HG03039 (cell line): ENCODE results near the gene EGFR.

Experiments used
- ATAC-seq: cut with Tn5 transposase; IDR thresholded peaks from one replicate; pipeline ENCODE4 v1.9.1; 2021; ENCODE audit warnings: mild to moderate bottlenecking, moderate library complexity; ENCODE audit not compliant: unreplicated experiment

EGFR gene

DNA sequence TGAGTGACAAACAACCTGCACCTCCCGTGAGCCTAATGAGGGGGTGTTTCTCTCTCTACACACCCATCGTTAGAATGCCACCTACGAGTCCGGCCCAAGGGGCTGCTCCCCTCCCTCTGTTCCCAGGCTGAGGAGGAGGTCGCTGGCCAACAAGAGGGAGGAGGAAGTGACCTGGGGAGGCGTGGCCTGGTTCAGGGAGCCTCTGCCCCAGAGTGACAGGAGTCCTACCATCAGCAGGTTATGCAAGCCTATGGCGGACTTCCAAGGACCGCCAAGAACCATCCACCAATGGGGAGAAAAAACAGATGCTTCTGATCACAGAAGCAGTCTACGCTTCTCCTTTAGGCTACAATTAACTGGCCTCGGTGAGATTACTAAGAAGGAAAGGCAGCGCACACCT, 12.3 kb upstream of the EGFR start:
- ATAC-seq: no peak

DNA sequence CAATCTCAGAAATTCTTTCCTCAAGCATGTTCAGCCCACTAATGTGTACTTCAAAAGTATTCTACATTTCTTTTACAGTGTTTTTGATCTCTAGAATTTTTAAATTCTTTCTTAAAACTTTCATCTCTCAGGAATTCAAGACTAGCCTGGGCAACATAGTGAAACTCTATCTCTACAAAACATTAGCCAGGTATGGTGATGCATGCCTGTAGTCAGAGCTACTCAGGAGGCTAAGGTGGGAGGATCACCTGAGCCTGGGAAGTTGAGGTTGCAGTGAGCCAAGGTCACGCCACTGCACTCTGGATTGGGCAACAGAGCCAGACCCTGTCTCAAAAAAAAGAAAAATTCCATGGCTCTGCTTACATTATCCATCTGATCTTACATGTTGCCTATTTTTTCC, 5.0 kb upstream of the EGFR start:
- no peak for ATAC-seq

DNA sequence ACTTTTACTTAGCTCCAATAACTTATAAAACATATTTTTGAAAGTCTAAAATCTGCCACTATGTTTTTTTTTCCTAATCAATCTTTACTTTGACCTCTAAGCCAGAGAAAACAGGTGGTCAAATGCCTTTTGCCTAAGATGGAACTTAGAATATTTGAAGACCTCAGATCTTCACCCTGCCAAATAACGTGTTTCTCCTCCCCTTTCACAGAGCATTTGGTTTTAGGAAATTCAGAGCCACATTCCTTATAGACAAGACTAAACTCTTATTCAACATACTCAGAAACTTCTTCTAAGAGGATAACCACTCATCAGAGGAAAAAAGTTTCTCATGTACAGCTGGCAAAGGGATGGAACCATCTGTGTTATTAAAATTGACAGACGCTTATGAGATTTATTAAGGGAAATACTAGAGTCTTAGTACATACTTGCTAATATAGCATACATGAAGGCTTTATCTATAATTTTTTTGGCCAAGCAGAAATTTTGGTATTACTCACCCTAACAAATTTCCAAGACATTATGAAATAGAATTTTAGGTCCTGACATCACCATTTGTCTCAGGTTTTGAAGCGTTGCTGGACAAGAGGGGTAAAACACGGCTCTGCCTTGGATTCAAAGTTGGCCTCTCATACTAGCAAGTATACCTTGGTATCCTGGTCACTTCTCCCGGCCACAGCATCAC, 2.6 kb upstream of the EGFR start:
- ATAC-seq: no peak

DNA sequence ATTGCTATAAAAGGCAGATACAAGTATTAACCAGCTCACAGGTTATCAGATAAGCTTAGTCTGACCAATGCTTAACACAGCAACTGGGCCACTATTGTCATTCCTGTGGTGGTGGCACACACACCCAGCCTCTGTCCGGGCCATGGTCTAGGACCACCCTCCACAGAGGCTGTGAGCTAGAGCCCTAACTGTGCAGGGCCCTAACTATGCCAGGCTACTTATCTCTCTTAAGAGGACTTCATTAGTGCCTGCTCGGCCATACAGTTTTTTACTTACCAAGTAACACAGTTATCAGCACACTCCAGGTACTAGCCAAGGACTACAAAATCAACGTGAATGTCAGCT, 2.1 kb upstream of the EGFR start:
- ATAC-seq: no peak

DNA sequence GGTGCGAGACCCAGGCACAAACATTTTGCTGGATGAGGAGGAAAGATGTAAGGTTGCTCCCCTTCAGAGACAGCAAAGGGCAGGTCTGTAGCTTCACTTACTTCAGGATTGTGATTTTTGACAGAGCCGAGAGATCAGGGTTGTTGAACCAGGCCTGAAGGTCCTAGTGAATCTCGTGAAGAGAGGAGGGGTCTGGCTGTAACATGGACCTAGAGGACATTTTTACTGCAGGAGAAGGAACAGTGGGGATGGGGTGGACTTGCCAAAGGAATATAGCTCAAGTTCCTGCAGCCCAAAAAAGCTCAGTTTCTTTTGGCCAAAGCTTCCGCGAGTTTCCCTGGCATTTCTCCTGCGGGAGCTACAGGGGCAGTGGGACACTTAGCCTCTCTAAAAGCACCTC, 976 bp upstream of the EGFR start:
- ATAC-seq: no peak

DNA sequence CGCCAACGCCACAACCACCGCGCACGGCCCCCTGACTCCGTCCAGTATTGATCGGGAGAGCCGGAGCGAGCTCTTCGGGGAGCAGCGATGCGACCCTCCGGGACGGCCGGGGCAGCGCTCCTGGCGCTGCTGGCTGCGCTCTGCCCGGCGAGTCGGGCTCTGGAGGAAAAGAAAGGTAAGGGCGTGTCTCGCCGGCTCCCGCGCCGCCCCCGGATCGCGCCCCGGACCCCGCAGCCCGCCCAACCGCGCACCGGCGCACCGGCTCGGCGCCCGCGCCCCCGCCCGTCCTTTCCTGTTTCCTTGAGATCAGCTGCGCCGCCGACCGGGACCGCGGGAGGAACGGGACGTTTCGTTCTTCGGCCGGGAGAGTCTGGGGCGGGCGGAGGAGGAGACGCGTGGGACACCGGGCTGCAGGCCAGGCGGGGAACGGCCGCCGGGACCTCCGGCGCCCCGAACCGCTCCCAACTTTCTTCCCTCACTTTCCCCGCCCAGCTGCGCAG, 424 bp downstream of the EGFR start:
- ATAC-seq: no peak

DNA sequence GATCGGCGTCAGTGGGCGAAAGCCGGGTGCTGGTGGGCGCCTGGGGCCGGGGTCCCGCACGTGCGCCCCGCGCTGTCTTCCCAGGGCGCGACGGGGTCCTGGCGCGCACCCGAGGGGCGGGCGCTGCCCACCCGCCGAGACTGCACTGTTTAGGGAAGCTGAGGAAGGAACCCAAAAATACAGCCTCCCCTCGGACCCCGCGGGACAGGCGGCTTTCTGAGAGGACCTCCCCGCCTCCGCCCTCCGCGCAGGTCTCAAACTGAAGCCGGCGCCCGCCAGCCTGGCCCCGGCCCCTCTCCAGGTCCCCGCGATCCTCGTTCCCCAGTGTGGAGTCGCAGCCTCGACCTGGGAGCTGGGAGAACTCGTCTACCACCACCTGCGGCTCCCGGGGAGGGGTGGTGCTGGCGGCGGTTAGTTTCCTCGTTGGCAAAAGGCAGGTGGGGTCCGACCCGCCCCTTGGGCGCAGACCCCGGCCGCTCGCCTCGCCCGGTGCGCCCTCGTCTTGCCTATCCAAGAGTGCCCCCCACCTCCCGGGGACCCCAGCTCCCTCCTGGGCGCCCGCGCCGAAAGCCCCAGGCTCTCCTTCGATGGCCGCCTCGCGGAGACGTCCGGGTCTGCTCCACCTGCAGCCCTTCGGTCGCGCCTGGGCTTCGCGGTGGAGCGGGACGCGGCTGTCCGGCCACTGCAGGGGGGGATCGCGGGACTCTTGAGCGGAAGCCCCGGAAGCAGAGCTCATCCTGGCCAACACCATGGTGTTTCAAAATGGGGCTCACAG, 1.1 kb downstream of the EGFR start:
- ATAC-seq: no peak

DNA sequence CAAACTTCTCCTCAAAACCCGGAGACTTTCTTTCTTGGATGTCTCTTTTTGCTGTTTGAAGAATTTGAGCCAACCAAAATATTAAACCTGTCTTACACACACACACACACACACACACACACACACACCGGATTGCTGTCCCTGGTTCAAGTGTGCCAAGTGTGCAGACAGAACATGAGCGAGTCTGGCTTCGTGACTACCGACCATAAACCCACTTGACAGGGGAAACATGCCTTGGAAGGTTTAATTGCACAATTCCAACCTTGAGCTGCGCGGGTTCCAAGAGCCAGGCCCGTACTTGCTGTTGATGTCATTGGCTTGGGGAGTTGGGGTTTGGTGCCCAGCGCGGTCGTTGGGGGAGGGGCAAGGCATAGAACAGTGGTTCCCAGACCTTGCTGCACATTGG, 1.7 kb downstream of the EGFR start:
- no peak for ATAC-seq

DNA sequence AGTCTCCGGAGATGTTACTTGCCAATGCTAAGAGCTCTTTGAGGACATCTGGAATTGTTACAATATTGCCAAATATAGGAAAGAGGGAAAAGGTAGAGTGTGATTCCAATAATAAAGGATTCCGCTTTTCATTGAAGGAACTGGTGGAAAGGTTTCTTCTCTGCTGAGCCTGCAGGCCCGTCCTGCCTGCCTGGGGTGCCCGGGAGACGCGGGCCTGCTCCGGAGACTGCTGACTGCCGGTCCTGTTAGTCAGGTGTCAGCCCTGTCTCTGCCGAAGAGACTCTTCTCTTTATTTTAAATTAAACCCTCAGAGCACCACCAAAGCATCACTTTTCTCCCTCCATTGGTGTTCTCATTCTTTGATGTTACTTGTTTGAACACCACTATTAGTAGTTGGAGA, 2.2 kb downstream of the EGFR start:
- no peak for ATAC-seq

DNA sequence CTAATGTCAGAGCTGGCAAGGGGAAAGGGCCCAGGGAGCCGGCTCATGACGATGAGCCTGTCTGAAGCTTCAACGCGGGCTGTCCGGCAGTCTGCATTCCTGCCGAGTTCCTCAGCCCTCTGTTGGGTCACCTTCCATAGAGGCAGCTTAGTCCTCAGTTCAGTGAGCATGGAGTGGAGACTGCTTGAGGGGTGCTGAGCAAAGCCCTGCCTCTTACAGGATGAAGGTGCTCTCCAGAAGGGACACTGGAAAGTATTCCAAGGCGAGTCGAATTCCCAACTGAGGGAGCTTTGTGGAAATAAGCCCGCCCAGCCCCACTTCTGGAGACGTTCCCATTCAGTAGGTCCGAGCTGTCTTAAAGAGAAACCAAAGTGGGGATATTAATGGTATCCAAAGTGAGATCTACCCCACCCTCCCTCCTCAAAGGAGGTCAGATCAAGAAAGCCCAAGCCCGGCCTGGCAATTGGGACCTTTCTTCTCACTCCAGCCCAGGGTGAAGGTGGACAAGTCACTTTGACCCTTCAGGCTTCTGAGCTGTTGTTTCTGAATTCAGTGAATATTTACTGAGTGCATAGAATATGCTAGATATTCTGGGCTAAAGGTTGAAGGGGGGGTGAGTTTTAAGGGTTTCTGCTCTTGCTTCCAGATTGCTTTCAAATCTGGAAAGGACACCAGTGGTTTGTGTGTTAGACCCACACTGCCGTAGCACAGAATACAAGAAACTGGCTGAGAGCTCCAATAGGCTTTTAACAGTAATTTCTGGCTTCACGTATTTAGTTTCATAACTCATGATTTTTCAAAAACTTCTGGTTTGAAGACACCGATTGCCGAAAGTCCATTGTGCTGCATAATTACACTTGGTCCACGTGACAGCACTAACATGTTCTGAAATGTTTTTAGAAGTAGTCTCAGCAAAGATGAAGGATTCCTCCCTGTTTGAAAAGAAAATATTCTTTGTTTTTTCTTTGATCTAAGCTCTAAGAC, 3.5 kb downstream of the EGFR start:
- ATAC-seq: no peak

DNA sequence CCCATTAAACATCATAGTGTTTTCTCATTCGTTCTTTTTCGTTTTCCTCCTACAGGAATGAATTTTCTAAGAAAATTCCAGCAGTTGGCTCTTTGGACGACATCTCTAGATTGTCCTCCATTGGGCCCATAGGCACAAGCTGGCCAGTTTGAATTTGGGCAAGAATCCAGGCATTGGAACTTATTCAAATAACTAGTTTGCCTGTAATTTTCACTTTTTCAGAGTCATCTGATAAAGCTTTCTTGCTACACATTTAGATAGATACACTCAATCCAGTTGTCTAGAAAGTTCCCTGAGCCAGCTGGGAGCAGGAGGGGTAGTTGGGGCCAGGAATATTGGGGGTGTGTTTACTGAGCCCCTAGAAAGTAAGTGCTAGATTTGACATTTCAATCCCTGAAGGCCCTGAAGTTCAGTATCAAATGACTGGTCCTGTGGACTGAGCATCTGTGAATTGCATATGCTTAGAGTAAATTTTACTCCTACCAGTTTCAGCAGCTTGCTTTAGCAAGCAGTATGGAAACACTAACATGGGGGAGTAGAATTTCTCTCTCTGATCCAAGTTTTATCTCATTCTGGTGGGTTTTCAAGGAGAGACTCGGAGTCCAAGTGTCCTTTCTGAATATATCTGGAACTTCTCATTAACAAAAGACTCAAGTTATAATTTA, 5.2 kb downstream of the EGFR start:
- no peak for ATAC-seq

DNA sequence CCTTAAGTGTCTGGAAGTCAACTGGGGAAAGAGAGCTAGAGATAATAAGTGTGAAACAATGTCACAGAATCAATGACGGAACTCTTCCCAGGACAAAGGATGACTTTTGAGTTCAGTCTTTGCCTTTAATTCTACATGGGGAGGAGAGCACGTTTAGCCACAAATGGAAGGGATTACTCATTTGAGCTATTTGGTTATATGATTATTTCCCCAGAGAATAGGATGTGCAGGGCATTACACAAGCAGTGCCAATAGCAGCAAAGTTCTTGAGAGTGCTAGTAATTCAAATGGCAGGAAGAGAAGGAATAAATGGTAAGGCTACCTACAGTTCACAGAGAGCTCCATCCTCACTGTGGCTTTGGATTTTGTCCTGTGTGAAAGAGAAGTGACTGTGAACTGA, 6.0 kb downstream of the EGFR start:
- no peak for ATAC-seq

DNA sequence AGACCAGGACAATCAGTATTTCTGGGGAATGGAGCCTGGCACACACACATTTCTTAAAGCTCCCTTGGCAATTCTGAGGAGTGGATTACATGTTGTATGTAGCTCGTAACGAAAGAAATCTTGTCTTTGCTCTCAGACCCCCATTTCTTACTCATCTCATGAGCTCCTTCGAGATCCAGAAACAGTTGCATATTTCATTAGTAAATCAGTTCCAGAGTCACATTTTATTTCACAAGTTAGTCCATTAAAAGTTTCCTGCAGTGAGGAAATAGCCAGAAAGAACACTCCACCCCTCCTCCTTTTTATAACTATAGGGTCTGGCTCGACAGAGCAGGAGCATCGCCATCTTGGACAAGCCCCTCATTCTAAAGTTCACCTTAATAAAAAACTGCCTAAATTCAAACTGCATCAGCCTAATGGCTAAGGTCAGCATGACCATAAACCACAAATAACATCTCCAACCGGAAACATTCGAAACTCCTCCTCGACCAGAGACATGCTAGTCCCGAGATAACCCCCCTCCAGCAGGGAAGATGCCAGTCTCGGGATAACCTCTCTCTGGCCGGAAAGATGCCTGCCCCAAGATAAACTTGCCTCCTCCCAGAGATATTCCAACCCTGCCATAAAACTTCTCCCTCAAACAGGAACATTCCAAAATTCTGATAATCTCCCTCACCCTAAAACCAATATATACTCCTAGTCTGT, 7.4 kb downstream of the EGFR start:
- ATAC-seq: no peak

DNA sequence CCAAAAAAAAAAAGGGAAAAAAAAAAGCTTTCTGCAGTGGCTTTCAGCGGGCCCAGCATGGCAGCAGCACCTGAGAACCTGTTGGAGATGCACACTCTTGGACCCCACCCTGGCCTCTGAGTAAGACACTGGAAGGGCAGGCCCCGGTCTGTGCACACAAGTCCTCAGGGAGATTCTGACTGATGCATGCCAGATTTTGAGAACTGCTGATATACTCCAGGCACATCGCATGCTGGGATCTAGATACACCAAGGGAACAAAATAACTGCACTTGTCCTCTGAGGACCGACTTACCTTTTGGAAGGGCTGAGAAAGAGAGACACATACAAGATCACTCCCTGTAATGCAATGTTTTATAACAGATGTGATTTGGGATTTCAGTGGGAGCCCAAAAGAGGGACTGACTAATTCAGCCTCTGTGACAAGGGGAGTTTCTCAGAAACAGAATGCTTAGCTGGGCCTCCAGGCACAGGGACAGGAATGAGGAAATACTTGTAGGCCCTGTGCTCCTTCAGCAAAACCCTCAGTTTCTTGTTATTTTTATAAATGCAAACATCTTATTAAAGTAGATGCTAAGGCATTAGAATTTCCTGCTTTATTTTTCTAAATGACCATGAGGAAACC, 8.2 kb downstream of the EGFR start:
- no peak for ATAC-seq

DNA sequence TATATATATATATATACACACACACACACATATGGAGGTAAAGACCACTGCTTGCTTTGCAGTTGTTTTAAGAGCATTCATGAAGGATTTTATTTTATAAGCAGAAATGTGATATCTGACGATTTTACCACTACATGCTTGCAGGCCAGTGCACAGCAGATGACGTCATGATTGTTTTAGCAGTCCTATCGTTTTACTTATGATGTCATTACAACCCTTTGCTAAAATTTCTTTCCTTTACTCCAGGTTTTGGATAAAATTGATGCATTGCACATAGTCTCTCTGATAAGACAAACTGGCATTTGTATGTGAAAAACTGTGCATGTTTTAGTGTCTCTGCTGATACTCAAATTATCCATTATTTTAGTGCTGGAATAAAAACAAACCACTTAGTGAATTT, 9.2 kb downstream of the EGFR start:
- ATAC-seq: no peak

DNA sequence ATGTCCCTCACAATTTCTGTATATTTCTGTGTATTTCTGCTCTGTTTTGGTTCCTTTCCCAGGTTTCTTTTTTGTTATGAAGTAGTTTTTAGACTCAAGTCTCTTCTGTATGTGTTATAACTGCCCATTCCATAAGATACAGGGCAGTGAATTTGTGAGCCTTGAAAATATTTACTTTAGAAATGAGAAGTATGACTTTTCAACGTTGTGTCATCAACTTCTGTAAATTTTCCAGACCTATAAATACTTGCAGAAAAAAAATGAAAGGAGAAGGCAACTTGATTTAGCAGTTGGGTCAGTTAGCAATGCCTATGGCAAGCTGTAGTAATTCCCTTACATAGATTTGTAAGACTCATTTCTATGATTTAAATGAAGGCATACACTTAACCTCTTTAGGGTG, 11.5 kb downstream of the EGFR start:
- ATAC-seq: no peak

DNA sequence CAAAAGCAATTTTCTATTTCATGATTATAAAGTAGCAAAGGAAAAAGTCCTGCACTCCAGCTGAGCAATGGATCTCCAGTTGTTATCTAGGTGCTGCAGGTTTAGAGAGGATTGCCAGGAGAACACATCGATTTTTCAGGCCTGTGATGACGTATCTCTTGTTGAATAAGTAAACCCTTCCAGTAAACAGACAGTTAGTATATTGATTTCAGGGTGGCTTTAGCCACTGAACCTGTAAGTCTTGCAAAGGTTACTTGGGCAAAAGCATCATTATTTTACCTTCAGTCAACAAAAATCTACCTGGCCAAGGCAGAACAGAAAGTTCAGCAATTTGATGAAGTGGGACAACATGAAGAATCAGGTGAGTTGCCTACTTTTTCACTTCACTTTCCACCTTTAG, 12.3 kb downstream of the EGFR start:
- ATAC-seq: no peak

DNA sequence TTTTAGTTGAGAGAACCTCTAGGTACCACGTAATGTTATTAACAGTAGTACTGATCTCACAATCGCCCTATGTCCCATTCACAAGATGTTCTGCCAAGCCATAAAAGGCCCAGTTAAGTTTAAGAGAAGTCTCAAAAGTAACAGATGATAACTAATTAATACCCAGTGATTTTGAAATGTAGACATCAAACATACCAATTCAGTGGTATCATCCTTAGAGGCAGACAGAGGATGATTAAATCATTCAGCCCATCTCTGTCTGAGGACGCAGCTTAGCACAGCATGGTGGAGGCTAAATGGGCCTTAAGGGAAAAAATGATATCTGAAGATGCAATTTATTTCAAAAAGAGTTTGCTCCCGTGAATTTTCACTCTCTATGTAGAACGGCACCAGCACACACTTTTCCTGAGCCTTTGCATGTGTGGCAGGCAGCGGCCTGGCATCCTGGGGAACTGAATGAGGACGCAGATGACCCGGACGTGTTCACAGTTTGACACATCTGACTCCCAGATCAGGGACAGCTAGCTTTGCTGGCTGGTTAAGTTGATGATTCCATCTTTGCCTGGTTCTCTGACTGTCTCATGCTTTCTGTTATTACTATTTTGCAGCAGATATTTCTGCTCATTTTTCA, 13.4 kb downstream of the EGFR start:
- ATAC-seq: no peak

DNA sequence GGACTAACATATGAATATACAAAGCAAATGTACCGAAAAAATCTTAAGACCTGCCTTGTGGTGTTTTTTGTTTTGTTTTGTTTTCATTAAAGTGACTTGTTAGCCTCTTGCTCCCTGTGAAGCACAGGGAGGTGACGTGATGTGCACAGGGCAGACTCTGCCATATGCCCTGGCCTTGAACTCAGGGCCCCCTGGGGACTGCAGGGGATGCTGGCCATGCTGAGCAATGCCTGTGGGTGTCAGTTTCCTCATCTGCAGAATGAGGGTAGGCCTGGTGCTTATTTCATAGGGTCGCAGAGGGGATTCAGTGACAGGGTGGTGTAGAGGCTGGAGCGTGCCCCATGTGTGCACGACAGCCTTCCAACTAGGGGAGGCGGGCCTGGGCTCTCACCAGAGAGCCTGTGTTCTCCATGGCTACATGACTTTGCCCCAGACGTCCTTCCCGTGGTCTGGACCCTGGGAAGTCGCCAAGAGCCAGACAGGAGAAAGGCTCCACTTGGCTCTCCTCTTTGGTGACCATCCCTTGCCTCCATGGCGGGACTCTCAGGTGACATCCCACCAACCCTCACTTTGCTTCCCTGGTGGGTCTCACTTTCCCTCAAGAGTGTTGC, 14.5 kb downstream of the EGFR start:
- no peak for ATAC-seq
